K562 (cell line): ENCODE data around the gene LRP1. TPM values are rescaled to one million over a fixed set of nuclear protein-coding genes. Genes with fewer than 3 reads are reported as not detected.

Experiments
- ARNT ChIP-seq, 2 experiments: fragments of 450-650 bp; IDR thresholded peaks; 2 replicates each; pipeline ENCODE4 v1.6.1; 2016; ENCODE audit warnings: mild to moderate bottlenecking in 1 of 2
- CCNT2 ChIP-seq: IDR thresholded peaks from 2 replicates; pipeline ENCODE4 v1.6.1; 2011; ENCODE audit warnings: borderline replicate concordance, low read depth, mild to moderate bottlenecking, moderate library complexity, mixed read lengths, low read length; ENCODE audit not compliant: insufficient read length; ENCODE audit errors: extremely low read depth
- CEBPG ChIP-seq, 3 experiments: fragments of 200-800 bp in 1 of 3; sonication (Bioruptor generic) in 1 of 3; sonication (generic) in 1 of 3; formaldehyde crosslinking in 1 of 3; IDR thresholded peaks in 2 of 3; conservative IDR thresholded peaks in 1 of 3; 2 replicates each; pipeline versions ENCODE4 v1.6.1 to v1.8.0; 2016 to 2022; ENCODE audit warnings: missing compliant biosample characterization in 2 of 3, missing genetic modification characterization in 2 of 3, mild to moderate bottlenecking in 1 of 3, missing genetic modification reagents in 1 of 3
- CTBP1 ChIP-seq: fragments of 450-650 bp; IDR thresholded peaks from 2 replicates; pipeline ENCODE4 v1.6.1; 2016; ENCODE audit warnings: borderline replicate concordance
- HDAC1 ChIP-seq, 2 experiments: fragments of 450-650 bp; IDR thresholded peaks; 2 replicates each; pipeline ENCODE4 v1.6.1; 2016 to 2017; ENCODE audit warnings: inconsistent platforms in 1 of 2, mild to moderate bottlenecking in 1 of 2, moderate library complexity in 1 of 2
- HNRNPH1 ChIP-seq: fragments of 200-400 bp; formaldehyde crosslinking; optimal IDR thresholded peaks from 2 replicates; pipeline ENCODE3; 2017; ENCODE audit warnings: low read depth, mild to moderate bottlenecking, low read length, moderate library complexity
- LEF1 ChIP-seq: fragments of 450-650 bp; IDR thresholded peaks from 2 replicates; pipeline ENCODE4 v1.6.1; 2016; ENCODE audit warnings: mild to moderate bottlenecking
- MED1 ChIP-seq: sonication (generic); formaldehyde crosslinking; IDR thresholded peaks from 2 replicates; pipeline ENCODE4 v1.8.1; 2023; ENCODE audit warnings: missing genetic modification reagents, borderline replicate concordance
- MTA1 ChIP-seq: fragments of 450-650 bp; IDR thresholded peaks from 2 replicates; pipeline ENCODE4 v1.6.1; 2017; ENCODE audit warnings: borderline replicate concordance
- NONO ChIP-seq, 2 experiments: fragments of 200-400 bp in 1 of 2; fragments of 450-650 bp in 1 of 2; formaldehyde crosslinking in 1 of 2; IDR thresholded peaks; 2 replicates each; pipeline ENCODE4 v1.6.1; 2017; ENCODE audit warnings: low read depth in 2 of 2, mild to moderate bottlenecking in 2 of 2, moderate library complexity in 2 of 2, low read length in 1 of 2
- PHF21A ChIP-seq: fragments of 450-650 bp; IDR thresholded peaks from 2 replicates; pipeline ENCODE4 v1.6.1; 2017; ENCODE audit warnings: low read depth, borderline replicate concordance
- SIN3A ChIP-seq, 2 experiments: fragments of 150-350 bp in 1 of 2; IDR thresholded peaks; 2 replicates each; pipeline ENCODE4 v1.6.1; 2011 to 2016; ENCODE audit warnings: borderline replicate concordance in 2 of 2, low read depth in 2 of 2, low read length in 2 of 2, mild to moderate bottlenecking in 2 of 2, moderate library complexity in 2 of 2; ENCODE audit not compliant: control insufficient read depth in 1 of 2
- SRSF3 ChIP-seq: fragments of 200-400 bp; formaldehyde crosslinking; IDR thresholded peaks from 2 replicates; pipeline ENCODE4 v1.6.1; 2016; ENCODE audit warnings: mild to moderate bottlenecking, low read length, moderate library complexity; ENCODE audit not compliant: insufficient read depth
- TCF3 ChIP-seq: sonication (generic); formaldehyde crosslinking; IDR thresholded peaks from 2 replicates; pipeline ENCODE4 v1.4.0; 2020; ENCODE audit warnings: mild to moderate bottlenecking, missing genetic modification reagents
- TEAD1 ChIP-seq, 2 experiments: fragments of 450-650 bp in 1 of 2; sonication (generic) in 1 of 2; formaldehyde crosslinking; IDR thresholded peaks; 2 replicates each; pipeline versions ENCODE4 v1.4.0 to v1.8.0; 2020 to 2022; ENCODE audit warnings: mild to moderate bottlenecking in 2 of 2, missing genetic modification reagents in 1 of 2
- TEAD4 ChIP-seq, 2 experiments: sonication (generic) in 1 of 2; formaldehyde crosslinking in 1 of 2; IDR thresholded peaks; 2 replicates each; pipeline versions ENCODE4 v1.6.1 to v1.8.0; 2012 to 2022; ENCODE audit warnings: borderline replicate concordance in 1 of 2, inconsistent platforms in 1 of 2, low read length in 1 of 2, mild to moderate bottlenecking in 1 of 2, missing genetic modification reagents in 1 of 2
- WHSC1 ChIP-seq: IDR thresholded peaks from one replicate; pipeline ENCODE4 v1.6.1; 2012; ENCODE audit warnings: low read length, control low read depth, inconsistent platforms
- ZNF143 ChIP-seq: sonication (generic); formaldehyde crosslinking; IDR thresholded peaks from 2 replicates; pipeline ENCODE4 v1.9.0; 2022; ENCODE audit warnings: mild to moderate bottlenecking, missing genetic modification reagents
- polyA plus RNA-seq, 8 experiments: library from polyadenylated mRNA; depleted of rRNA in 4 of 8; stranded (reverse) in 5 of 8; unstranded in 3 of 8; fragments of >200 nt; fragmentation: Nextera tagmentation in 2 of 8; fragmentation: Illumina TruSeq in 1 of 8; extraction: Ambion mirVana in 2 of 8; extraction: Trizol in 1 of 8; gene quantifications; 2 replicates each; pipeline versions ENCODE4 v1.2.1 to v1.2.3, GENCODE V29; 2011 to 2014; ENCODE audit warnings: inconsistent platforms in 1 of 8, missing spikeins in 1 of 8
- total RNA-seq, 7 experiments: library from RNA; depleted of rRNA in 6 of 7; stranded (reverse); fragments of >200 nt in 6 of 7; fragmentation: Illumina TruSeq in 2 of 7; extraction: Trizol in 2 of 7; gene quantifications; 2 replicates each; pipeline versions ENCODE4 v1.2.1 to v1.2.3, GENCODE V29; 2011 to 2021; ENCODE audit warnings: low replicate concordance in 1 of 7
- TF ChIP-seq, protein P1 (sequence below): fragments of 450-650 bp; formaldehyde crosslinking; IDR thresholded peaks from 2 replicates; pipeline ENCODE4 v1.4.0; 2020; ENCODE audit warnings: mild to moderate bottlenecking, mixed read lengths
- TF ChIP-seq, protein P2 (sequence below): fragments of 450-650 bp; IDR thresholded peaks from 2 replicates; pipeline ENCODE4 v1.7.0; 2016; ENCODE audit warnings: borderline replicate concordance
- TF ChIP-seq, protein P3 (sequence below): fragments of 450-650 bp; IDR thresholded peaks from 2 replicates; pipeline ENCODE4 v1.6.1; 2016; ENCODE audit warnings: antibody characterized with exemption

Gene LRP1
- total and polyA plus RNA-seq, 9 of the 15 experiments (the other 6 are each of a cell fraction or from before 2014, with no cell fraction given) = 0.04 to 0.64 (median 0.19) TPM; not detected in 2

DNA sequence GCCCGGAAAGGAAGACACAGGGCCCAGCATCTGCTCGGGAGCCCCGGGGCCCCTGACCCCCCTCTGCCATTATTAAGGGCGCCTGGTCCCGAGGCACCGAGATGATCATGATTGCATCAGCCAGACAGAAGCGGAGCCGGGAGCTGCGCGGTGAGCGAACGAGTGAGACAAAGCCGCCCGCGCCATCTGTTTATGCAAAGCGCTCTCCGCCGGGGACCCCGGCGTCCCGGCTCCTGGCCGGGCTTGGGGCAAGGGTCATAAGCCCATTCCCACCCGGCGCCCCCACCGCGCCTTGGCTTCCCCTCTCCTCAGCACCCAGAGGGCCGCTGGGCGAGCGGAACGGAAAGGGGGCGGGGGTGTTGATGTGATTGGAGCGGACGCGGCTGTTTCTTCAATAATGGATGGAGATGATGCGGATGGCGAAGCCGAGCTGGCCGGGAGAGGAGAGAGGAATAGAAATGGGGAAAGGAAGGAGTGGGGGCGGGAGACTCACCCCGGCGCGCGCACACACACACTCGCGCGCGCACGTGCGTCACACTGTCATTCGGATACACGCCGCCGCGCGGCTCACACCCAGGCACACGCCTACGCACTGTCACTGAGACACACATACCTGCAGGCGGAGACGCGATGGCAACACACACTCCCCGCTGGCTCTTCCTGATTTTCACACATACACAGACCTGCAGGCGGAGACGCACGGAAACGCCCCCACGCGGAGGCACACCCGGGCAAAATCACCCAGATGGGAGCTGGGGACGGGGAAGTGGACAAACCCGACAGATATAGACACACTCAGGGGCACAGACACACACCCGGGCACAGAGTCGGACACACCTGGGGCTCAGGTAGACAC is 112.0 kb downstream of the LRP1 start (continued):
- TF ChIP-seq NONO (IDR thresholded peaks at IDR 0.05; ENCODE audit: low read depth in 2 of 2, low read length in 1 of 2) (0 out of 4 replicates have a peak, but pooled peaks of 1 of the 2 experiments have one; percentile 35), CEBPG (CRISPR knock-in tag; IDR thresholded peaks at IDR 0.05) (peak; percentile 95), CEBPG (tag; conservative IDR thresholded peaks at IDR 0.05 in 1 of 2, IDR thresholded peaks at IDR 0.05 in 1 of 2) (peak; percentile 90 to 94), LEF1 (peak; percentile 34; the same call in 1 of the 2 replicates), HDAC1 (IDR thresholded peaks at IDR 0.05) (peak in 1 of 2 experiments; percentile 81; a peak in 2 of 4 replicates), HNRNPH1 (no peak), ZNF143 (CRISPR knock-in tag) (0 out of 2 replicates have a peak, but pooled peaks have one; percentile 25), ARNT (IDR thresholded peaks at IDR 0.05) (no peak), MTA1 (no peak), TEAD1 (CRISPR knock-in tag; IDR thresholded peaks at IDR 0.05) (peak in 1 of 2 experiments; percentile 57; a peak in 1 of 4 replicates), CTBP1 (peak; percentile 89), MED1 (no peak), WHSC1 (no peak), SRSF3 (no peak), TEAD4 (IDR thresholded peaks at IDR 0.05; ENCODE audit: low read length) (peak; percentile 33; the same call in 1 of the 2 replicates), TEAD4 (CRISPR knock-in tag; IDR thresholded peaks at IDR 0.05; ENCODE audit: borderline replicate concordance) (0 out of 2 replicates have a peak, but pooled peaks have one; percentile 32), PHF21A (no peak), CCNT2 (no peak), SIN3A (IDR thresholded peaks at IDR 0.05; ENCODE audit: borderline replicate concordance in 2 of 2, control insufficient read depth in 1 of 2, low read depth in 2 of 2, low read length in 2 of 2) (peak in 1 of 2 experiments; percentile 34; a peak in 1 of 4 replicates), TCF3 (CRISPR knock-in tag) (no peak)
- TF ChIP-seq, protein P1, sequence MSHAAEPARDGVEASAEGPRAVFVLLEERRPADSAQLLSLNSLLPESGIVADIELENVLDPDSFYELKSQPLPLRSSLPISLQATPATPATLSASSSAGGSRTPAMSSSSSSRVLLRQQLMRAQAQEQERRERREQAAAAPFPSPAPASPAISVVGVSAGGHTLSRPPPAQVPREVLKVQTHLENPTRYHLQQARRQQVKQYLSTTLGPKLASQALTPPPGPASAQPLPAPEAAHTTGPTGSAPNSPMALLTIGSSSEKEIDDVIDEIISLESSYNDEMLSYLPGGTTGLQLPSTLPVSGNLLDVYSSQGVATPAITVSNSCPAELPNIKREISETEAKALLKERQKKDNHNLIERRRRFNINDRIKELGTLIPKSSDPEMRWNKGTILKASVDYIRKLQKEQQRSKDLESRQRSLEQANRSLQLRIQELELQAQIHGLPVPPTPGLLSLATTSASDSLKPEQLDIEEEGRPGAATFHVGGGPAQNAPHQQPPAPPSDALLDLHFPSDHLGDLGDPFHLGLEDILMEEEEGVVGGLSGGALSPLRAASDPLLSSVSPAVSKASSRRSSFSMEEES (CRISPR knock-in tag) = no peak
- TF ChIP-seq, protein P2, sequence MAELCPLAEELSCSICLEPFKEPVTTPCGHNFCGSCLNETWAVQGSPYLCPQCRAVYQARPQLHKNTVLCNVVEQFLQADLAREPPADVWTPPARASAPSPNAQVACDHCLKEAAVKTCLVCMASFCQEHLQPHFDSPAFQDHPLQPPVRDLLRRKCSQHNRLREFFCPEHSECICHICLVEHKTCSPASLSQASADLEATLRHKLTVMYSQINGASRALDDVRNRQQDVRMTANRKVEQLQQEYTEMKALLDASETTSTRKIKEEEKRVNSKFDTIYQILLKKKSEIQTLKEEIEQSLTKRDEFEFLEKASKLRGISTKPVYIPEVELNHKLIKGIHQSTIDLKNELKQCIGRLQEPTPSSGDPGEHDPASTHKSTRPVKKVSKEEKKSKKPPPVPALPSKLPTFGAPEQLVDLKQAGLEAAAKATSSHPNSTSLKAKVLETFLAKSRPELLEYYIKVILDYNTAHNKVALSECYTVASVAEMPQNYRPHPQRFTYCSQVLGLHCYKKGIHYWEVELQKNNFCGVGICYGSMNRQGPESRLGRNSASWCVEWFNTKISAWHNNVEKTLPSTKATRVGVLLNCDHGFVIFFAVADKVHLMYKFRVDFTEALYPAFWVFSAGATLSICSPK = no peak
- TF ChIP-seq, protein P3, sequence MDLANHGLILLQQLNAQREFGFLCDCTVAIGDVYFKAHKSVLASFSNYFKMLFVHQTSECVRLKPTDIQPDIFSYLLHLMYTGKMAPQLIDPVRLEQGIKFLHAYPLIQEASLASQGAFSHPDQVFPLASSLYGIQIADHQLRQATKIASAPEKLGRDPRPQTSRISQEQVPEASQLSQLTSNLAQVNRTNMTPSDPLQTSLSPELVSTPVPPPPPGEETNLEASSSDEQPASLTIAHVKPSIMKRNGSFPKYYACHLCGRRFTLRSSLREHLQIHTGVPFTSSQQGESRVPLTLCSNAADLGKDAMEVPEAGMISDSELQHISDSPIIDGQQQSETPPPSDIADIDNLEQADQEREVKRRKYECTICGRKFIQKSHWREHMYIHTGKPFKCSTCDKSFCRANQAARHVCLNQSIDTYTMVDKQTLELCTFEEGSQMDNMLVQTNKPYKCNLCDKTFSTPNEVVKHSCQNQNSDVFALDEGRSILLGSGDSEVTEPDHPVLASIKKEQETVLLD = peak; percentile 53; the same call in 1 of the 2 replicates
